RWPE1 (cell line): ENCODE results near the gene ELMO3.

Experiments used
- CTCF ChIA-PET: fragments of 350-600 bp; sonication (Branson Sonifier 250); formaldehyde crosslinking; extraction: SDS; loops from one replicate; lab custom pipeline; 2021; lab: Yijun Ruan, JAX
- POLR2A ChIA-PET: fragments of 400-600 bp; formaldehyde crosslinking; extraction: SDS; loops from one replicate; lab custom pipeline; 2020; ENCODE audit warnings: antibody characterized with exemption; ENCODE audit not compliant: low non-redundant PET; lab: Yijun Ruan, JAX
- DNase-seq: peaks from one replicate; pipeline ENCODE4 v3.0.0; 2012; ENCODE audit warnings: low spot score
- H3K27ac ChIP-seq: fragments of 450-650 bp; 2 replicates; pipeline ENCODE4 v1.5.1; 2017
- TF ChIP-seq, protein P1 (sequence below): fragments of 450-650 bp; conservative IDR thresholded peaks from 2 replicates; pipeline ENCODE4 v1.5.1; 2017; ENCODE audit warnings: low read depth, mild to moderate bottlenecking

Gene ELMO3

DNA sequence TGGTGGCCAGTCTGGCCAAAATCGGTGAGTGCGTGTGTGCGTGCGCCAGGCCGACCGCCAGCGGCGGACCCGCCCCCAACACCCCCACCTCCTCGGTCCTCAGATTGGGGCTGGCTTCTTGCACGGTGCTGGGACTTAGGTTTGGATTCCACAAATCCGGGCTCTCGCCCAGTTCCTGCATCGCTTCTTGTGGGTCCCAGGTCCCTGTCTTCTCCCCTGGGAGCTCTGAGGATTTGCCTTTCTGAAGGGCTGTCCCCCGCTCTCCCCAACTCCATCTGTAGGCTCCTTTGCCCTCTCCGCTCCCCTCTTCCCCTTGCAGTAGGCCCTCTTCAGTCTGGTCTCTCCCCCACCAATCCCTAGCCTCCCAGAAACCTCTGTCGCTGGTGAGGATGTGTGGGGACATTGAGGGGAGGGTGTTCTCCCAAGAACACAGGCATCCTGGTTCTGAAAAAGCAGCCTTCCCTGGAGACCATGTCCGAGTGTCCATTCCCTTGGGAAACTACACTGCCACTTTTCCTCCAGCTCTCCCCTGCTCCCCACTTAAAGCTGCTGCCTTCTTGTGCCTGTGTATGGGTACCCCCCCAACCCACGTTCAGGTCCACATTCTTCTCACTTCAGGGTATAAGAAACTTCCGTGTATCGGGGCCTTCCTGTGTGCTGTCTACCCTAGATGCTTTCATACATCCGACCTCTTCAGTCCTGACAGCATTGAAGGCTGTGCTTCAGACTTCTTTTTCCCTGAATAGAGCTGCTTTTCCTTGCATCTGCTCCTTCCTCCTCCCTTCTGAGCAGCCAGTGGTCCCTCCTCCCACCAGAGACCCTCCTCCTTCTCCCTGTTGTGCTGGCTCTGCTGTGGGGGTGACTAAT, 50.5 kb downstream of the ELMO3 start:
- POLR2A ChIA-PET: no interaction called here
- CTCF ChIA-PET: interaction anchor here (0.7 to 1.5 kb wide), 4 partner anchors 15 to 178 kb away, joined by 3 read pairs; no protein-coding TSS in a partner anchor
- no peak for DNase-seq
- TF ChIP-seq, protein P1, sequence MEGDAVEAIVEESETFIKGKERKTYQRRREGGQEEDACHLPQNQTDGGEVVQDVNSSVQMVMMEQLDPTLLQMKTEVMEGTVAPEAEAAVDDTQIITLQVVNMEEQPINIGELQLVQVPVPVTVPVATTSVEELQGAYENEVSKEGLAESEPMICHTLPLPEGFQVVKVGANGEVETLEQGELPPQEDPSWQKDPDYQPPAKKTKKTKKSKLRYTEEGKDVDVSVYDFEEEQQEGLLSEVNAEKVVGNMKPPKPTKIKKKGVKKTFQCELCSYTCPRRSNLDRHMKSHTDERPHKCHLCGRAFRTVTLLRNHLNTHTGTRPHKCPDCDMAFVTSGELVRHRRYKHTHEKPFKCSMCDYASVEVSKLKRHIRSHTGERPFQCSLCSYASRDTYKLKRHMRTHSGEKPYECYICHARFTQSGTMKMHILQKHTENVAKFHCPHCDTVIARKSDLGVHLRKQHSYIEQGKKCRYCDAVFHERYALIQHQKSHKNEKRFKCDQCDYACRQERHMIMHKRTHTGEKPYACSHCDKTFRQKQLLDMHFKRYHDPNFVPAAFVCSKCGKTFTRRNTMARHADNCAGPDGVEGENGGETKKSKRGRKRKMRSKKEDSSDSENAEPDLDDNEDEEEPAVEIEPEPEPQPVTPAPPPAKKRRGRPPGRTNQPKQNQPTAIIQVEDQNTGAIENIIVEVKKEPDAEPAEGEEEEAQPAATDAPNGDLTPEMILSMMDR: no peak
- peak overlapping the region; percentile 92 for H3K27ac ChIP-seq

DNA sequence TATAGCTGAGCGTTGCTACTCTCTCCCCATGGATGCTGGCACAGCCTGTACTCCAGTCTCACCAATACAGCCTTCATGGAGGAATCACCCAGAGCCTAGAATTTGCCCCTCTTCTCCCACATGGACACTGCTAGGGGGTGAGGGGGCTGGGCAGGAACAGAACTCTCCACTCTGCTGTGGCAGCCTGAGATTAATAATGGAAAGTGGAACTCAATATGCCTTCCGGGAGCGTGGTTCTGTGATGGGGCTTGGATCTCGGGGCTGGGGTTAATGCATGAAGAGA, 51.1 kb downstream of the ELMO3 start:
- TF ChIP-seq, protein P1: no peak
- no peak for DNase-seq
- ChIA-PET POLR2A (no interaction called here), CTCF (interaction anchor here (1.0 to 1.5 kb wide), 2 partner anchors 14 to 75 kb away, joined by 3 read pairs; no protein-coding TSS in a partner anchor)
- no peak overlapping the region for H3K27ac ChIP-seq

DNA sequence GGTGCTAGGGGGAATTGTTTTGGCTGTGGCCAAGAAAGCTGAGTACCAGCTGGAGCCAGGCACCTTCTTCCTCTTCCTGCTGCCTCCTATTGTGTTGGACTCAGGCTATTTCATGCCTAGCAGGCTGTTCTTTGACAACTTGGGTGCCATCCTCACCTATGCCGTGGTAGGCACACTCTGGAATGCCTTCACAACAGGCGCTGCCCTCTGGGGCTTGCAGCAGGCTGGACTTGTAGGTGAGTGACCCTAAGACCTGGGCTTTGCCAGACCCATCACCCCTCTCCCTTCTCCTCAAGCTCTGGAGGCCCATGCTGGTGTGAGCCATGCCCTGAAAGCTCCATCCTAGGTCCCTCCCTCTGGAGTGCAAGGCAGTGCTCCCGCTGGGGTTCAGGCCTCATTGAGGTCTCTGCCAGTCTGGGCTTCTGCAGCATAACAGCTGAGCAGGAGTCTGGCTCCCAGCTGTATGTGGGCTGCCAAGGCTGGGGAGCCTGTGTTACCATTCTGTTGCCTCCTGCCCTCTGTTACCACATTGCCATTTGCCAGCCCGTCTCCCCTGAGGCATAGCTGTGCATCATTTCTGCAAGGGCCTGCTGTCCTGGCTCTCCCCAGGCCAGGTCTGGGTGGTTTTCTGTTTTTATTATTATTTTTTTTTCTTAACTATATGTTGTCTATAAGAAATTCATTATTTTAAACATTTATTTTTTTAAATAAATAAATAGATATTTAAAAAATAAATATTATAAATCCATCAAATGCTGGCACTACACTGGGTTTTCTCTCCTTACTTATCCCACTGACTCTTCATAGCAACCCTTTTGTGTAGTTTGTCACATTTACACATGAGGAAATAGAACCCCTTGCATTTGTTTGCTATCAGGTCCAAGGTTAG, 53.9 kb downstream of the ELMO3 start:
- CTCF ChIA-PET: no interaction called here
- POLR2A ChIA-PET: no interaction called here
- TF ChIP-seq, protein P1: no peak
- H3K27ac ChIP-seq: peak overlapping the region; percentile 20
- no peak for DNase-seq
